T follicular helper cell (primary cell): Measurements from ENCODE around the gene FGF14.
"Not testable (repeated sequence)": the region's sequence is repeated elsewhere in the genome, so short reads cannot be mapped to it uniquely, and the experiment has no call there.

Source experiments
- DNase-seq: peaks from one replicate; pipeline ENCODE4 v3.0.0-alpha.2; 2020; ENCODE audit warnings: low read depth

Gene FGF14

DNA sequence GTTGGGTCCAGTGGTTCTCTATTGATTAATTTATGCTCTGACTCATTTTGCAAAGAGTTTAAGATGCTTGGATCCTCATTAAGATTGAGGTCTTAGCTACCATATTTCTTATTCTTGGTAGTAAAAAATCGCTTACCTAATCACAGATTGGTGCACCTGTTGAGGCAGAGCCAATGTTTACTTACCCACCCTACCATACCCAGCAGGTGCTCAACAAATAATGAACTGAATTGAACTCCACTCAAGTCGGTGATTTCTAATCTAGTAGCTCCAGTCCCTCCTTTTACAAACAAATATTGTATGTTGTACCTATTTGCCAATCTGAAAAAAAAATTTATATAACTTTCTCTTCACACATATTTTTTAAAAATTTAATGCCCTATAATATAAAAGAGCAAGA lies 361.0 kb downstream of the FGF14 start:
- DNase-seq: no peak

DNA sequence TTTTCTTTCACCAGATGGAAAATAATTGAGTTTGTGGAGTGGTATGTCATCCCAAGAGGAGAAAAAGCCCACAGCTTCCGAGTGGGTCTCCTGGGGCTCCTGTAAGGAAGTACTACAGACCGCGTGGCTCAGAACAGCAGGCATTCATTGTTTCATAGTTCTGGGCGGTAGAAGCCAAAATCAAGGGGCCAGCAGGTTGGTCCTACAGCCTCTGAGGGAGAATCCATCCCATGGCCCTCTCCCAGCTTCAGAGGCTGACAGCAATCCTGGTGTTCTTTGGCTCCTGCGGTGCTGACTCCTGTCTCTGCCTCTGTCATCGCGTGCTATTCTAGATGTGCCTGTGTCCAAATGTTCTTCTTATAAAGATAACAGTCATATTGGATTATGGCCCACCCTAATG lies 362.6 kb downstream of the FGF14 start:
- DNase-seq: no peak

DNA sequence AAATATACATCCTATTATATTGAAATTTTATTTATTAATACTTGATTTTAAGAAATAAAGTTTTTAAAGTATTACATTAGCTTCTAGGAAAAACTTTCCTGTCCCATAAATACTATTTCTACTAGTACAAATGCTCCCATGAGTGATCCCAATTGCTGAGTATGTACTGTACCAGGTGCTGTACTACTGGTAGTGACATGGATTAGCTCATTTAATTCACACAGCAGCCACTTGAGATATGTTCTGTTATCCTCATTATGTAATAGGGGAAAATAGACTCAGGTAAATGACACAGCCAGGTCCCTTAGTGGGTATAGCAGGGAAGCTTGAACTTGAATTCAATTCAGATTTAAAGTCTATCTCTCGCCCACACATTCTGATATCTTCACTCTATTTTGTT lies 363.1 kb downstream of the FGF14 start:
- DNase-seq: no peak

DNA sequence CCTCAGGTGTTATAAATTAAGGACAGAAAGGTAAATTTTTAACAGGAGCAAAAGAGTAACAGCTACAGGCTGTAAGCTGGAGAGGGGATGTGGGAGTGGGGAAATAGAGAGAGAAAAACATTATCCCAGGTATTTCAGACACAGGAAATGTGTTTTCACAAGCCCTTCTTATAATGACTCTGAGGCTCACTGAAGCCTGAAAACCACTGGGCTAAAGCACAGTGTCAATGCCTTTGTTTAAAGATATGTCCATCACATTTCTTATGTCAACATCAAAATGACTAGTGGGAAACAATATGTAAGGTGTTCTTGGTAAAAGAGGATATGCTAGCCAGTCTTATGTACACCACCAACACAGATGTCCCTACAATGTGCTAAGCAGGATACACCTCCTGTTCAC lies 365.9 kb downstream of the FGF14 start:
- no peak for DNase-seq

DNA sequence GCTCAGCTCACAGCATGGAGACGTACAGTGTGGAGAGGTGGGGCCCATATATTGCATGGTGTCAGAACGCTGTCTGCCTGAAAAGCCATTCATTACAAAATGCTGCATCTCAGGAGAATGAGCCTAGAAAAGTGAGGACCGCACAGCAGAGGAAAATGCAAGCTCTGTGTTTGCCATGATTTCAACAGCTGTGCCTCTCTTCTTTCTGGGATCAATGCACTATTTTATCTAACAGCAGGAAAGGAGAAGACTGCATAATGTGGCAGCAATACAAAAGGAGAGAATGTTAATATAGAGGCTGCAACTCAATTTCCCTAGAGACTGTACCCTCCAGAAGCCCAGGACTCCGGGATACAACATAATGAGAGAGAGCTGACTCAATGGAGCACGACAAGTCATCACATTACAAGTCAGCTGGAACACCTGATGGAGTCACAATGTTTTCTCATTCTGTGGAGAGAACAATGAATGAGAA lies 368.0 kb downstream of the FGF14 start:
- no peak for DNase-seq

DNA sequence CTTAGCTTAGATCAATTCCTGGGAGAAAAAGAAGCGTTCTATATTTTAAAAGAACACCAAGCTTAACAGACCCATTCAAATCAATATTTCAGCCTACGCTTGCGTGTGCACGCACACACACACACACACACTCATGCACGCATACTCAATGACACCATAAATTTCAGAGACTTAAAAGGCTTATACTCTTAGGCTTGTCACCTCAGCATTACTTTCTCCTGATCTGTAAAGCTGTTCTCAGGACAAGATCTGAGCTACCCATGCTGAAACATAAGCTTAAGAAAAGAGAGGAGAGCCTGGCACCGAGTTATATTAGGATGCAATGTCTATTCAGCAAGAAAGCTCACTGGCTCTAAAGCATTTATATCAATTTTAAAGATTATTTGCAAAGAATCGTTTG lies 368.5 kb downstream of the FGF14 start:
- no peak for DNase-seq

DNA sequence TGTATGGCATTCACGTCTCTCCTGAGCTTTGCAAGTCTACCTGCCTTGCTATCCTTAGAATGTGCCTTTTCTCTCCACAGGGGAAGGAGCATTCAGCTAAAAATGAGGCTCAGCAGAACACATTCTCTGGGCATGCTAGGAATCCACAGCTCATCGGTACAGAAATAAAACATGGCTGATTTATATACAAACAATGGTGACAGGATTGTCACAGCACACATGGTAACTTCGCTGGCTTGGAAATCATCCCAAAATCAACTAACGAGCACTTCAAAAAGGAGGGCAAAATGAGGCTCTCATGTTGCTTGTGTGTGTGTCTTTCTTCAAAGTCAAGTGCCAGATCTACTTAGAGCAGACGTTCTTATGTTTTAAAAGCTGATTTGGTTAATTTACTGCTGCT lies 373.0 kb downstream of the FGF14 start:
- no peak for DNase-seq

DNA sequence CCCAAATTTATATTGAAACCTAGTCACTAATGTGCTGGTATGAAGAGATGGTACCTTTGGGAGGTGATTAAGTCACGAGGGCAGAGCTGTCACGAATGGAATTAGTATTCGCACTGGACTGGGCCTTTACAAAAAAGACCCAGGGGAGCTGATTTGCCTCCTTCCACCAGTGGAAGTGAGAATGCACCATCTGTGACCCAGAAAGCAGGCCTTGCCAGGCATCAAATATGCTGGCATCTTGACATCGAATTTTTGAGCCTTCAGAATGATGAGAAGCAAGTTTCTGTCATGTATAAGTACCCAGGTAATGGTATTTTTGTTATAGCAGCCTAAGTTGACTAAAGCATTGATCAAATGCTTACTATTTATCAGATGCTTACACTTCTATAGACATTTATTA lies 373.6 kb downstream of the FGF14 start:
- DNase-seq: no peak

DNA sequence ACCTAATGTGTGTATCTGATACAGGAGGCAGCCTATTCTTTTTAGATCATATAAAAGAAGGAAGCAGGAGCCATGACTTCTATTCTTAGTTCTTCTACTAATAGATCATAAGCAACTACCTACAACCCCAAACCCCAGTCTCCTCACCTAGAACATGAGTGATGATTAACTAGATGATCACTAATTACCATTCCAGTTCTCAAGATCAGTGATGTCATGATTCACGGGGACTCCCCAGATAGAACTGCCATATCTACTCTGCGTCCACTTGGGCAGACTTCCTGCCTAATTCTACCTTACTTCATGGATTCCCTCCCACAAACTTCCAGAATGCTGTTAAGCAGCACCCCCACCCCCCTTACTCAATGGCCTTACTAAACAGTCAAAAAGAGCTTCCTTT lies 380.1 kb downstream of the FGF14 start:
- no peak for DNase-seq

DNA sequence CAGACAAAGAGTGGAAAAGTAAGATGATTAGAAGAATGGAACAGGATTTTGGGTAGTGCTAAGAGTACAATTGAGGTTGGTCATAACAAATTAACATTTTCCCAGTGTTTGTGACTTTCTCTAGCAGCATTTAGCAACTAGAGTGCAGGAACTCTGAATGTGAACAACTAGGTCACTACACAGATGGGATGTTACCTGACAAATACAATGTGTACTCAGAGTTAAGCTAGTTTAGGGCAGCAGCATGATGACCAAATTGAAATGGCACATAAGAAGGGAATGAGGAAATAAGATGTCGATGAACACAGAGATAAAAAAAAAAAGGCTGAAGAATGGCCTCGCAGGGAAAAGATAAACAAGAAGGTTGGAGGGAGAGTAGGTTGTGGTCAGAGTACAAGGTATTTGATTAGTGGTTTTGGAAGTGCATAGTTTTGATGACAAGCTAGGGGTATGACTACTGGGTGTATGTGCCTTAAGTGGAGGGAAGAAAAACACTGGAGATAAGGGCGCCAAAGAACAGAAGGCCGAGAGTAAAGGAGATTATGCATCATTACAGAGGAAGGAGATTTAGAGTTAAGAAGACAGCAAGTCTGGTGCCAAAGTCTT lies 381.1 kb downstream of the FGF14 start:
- no peak for DNase-seq

DNA sequence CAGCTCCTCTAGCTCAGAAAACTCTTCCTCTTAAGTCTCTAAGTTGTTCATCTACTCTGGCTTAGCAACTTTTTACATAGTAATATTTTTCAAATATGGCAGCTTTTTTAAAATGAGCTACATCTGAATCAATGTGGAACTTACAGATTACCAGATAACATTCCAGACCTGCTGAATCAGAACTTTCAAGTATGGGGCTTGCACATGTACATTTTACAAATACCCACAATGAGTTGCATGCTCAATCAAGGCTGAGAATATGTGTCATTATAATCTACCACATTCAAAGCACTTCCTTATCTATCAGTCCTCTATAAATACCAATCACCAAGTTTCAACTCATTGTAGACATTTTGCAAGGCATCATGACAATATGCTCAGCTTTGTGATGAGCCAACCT lies 383.1 kb downstream of the FGF14 start:
- DNase-seq: no peak

DNA sequence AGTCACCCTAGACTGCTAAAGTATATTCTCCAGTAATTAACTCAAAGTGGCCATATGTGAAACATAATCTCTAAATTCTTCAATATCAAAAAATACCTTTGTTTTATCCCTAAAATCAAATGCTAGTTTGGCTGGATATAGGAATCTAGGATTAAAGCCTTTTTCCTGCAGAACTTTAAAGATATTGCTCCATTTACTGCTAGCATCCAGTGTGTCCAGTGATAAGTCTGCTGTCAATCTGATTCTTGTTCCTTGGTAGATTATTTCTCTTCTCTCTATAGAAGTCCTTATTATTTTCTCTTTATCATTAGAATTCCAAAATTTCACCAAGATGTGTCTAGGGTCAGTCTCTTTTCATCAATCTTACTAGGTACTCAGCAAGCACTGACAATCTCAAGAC lies 384.6 kb downstream of the FGF14 start:
- DNase-seq: no peak

DNA sequence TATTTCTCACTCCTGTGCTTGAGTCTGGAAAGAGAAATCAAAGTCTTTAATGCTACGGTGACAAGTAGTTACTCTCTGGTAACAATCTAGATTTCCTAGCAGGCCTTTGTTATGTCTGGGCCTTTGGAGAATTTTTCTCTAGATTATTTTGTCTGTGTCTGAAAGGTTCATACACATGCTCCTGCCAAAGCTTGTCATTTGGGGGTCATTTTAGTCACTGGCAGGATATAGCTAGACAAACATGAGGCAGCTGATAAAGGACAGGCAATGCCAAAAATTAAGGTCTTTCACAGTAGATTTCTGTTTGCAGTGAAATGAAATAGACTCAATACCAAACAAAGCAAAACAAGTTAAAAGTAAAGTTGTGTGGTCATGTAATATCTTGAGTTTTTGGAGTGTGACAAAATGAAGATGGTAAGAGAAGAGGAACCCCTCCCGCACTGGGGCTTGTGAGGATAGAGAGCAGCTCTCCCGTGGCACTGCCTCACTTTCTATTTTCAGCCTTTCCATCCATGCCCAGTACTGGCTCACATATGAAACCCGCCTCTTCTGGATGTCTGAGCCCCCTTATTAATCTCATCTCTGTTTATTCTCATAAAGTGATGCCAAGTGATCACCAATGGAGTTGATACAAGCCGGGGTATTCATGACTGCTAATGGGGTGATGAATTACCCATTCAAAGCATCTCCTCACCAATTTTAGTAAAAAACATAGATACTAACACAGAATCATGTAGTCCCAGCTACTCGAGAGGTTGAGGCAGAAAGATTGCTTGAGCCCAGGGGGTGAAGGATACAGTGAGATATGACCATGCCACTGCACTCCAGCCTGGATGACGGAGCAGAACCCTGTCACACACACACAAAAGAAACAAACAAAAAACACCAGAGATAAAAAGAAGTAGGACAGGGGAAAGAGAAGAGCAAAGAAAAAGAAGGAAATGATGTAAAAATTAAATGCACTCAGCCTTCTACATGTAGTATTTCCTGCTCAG lies 389.3 kb downstream of the FGF14 start:
- DNase-seq: no peak

DNA sequence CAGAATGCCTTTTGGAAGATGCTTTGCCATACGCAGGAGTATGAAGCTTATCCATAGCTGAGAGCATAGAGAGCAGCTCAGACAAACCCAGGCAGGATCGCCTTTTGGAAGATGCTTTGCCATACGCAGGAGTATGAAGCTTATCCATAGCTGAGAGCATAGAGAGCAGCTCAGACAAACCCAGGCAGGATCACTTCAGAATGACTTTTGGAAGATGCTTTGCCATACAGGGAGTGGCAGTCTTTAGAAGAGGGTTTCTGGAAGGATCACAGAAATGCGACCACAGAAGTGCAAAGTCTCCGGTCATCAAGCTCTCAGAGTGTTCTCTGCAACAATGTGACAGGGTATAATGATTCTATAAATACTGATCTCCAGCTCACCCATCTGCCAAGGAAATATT lies 390.4 kb downstream of the FGF14 start:
- DNase-seq: not testable (repeated sequence)

DNA sequence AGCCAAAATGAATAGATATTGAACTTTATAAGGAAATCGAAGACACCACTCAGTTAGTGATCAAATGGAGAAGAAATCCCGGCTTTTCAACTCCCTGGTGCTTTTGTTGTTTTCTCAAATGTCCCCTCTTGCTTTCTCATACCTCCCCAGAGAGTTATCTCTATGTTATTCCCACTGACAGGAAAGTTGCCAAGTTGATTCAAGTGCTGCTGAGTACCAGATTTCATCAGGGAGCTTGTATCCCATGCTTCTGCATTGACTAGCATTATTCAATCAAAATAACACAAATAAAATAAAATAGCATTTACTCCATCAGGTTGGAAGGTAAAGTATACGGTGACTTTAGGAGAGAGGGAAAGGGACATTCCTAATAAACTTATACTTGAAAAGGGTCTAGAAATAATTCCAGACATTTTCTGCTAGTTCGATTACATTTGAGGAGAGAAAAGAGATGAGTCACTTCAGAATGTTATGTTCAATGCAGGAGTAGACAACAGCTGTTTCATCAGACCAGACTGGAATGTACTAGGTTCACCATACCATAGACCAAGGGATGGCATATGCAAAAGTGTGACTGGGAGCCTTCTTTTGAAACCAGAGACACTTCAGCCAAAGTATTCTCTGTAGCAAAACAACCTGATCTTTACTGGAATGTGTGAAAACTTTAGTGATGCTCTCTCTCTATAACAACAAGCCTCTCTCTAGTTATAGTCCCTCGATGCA lies 397.8 kb downstream of the FGF14 start:
- no peak for DNase-seq

DNA sequence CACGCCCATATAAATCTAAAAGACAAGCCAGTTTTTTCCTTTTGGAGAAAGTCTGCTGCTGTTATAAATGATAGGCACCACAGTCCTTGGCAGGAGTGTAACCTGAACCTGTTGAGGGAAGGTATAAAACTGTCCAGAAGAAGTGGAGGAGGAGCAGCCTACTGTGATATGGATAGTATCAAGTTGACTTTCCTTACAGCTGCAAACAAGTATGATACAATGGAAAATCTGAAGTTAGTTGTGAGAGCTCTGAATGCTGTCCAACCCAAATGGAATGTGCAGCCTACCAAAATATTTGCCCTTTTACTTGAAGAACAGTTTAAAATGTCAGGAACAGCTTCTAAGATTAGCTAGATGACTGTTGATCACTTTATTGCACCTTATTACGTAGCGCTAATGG lies 399.6 kb downstream of the FGF14 start:
- no peak for DNase-seq

DNA sequence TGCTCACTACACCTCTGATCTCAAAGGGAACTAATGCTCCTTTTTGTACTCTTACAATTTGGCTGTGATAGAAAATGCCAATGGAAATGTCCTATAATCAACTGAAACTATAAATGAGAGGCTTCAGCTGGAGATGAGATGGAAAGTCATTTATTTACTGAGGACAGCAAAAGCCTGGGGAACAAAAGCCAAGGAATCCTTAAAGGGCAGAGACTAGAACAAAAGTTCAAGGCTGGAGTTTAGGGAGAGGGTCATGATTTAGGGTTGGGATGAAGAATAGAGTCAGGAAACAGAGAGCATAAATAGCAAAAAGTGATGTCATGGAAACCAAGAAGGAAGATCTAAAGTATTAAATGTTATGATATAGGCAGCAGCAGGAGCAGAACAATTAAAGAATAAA lies 401.1 kb downstream of the FGF14 start:
- no peak for DNase-seq

DNA sequence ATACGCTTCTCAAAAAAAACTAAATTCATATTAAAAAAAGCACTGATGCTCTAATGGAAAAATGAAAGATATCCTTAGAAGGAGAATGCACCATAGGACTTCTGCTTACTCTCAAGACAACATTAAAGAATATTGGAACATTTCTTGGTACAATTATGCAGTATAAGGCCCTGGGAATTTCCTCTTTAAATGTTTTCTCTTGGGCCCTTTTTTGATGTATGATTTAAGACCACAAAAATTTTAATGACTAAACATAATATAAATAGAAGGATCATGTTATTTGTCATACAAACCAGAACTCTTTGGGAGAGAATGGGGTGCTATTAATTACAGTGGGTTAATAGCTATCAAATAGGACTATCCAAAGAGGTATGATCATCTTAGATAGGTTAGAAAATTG lies 403.7 kb downstream of the FGF14 start:
- DNase-seq: no peak

DNA sequence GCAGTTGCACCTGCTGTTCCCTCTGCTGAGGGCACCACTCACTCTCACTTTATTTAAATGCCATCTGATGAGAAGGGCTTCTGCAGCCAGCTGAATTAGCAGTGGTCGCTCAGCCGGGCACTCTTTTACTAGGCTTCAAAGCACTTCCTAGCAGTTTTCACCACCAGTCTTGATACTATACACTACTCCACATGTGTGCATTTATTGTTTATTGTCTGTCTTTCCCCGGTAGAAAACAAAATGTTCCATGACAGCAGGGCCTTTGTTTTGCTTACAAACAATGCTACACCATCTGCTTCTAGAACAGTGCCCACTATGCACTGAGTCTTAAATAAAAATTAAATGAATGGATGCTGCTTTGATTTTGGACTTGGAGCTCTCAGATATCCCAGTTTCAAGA lies 404.9 kb downstream of the FGF14 start:
- DNase-seq: no peak

DNA sequence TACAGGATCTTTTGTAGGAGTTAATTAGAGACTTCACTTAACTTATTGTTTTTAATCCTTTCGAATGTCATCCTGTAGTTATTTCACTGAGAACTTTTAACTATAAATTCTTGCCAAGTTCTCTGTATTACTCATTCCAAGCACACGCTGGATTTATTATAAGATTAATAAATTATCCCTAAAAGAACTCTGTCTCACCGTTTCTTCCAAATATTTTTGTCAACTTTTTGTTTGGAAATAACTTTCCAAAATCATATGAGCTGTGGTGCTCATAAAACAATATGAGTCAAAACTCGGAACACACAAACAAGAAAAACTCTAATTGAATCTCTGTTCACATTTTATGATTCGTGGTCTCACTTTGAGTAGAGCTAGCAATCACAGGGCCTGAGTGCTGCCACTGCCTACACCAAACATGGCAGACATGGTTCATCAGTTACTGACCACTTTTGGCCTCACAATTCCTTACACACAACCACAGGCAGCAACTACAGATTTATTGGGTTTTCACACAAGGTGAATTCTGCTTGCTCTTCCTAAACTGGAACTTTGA lies 412.0 kb downstream of the FGF14 start:
- no peak for DNase-seq

DNA sequence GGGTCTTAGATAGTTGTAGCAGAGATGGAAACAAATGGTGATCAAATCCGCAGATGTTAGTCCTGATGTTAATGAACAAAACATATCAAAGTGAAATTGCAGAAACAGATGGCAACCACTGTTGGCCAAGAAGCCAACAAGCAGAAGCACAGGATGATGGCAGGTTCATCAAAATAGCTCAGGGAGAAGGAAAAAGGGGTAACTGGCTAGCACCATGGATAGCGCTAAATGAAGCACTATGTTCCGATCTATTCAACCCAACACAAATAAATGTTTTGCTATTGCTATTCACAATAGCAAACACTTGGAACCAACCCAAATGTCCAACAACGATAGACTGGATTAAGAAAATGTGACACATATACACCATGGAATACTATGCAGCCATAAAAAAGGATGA lies 413.7 kb downstream of the FGF14 start:
- no peak for DNase-seq

DNA sequence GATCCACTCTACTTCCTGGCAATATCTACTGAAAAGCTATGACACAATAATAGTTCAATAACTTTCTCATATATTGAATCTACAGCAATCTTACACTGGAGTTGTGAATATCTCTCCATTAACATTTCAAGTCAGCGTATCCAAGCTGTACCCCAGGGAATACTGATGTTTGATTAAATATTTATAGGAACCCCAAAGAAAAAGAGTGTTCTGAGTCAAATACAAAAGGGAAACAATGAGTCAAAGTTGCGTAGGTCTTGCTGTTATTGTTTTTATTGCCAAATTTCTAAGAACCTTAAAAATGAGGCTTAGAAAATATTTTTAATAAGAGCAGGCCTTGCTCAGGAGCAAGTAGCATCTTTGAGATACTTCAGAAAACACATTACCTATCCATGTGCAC lies 415.5 kb downstream of the FGF14 start:
- no peak for DNase-seq
